ENCODE measurements around the gene METTL4.

Gene METTL4

DNA sequence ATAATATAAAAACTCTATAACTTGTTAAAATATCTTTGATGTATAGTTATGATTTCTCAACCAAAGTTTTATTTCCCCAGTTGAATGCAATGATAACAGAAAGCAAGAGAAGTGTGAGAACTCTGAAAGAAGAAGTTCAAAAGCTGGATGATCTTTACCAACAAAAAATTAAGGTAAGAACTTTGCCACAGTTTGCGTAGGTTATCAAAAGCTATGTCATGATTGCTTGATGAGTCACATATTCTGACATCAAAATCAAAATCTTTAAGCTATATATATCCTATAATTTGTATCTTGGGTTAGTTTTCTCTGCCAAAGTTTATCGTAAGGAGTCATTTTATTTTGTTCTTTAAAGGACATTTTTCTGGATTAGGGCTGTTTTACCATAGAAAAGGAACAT, 35.0 kb upstream of the METTL4 start:
- TF ChIP-seq CTCF (IDR thresholded peaks at IDR 0.05; ENCODE audit: low read depth, low read length), result no peak
- DNase-seq (ENCODE audit: extremely low read depth, low read depth), result no peak

DNA sequence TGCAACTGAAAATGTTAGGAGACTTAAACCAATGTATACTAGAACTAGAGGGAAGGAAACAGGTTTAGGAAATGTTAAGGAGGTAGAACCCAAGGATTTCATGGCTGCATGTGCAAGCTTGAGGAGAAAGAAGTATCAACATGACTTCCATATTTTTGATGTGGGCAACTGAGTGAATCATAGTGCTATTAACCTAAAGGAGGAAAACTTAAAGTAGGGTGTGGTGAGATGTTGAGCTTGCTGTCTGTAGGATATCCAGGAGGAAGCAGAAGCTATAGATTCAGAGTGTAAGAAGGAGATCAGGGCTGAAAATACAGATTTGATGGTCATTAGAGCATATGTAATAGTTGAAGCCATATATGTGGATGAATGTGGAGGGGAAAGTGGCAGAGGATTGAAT, 31.5 kb upstream of the METTL4 start:
- DNase-seq (ENCODE audit: extremely low read depth, low read depth), result no peak
- no peak for TF ChIP-seq CTCF (IDR thresholded peaks at IDR 0.05; ENCODE audit: low read depth, low read length)

GRCh38 chr18:2597639-2598038, 26.3 kb upstream of the METTL4 start:
- DNase-seq (ENCODE audit: extremely low read depth, low read depth), result no peak
- no peak for TF ChIP-seq CTCF (IDR thresholded peaks at IDR 0.05; ENCODE audit: low read depth, low read length)

- DNase-seq (ENCODE audit: extremely low read depth, low read depth), result no peak
- no peak for TF ChIP-seq CTCF (IDR thresholded peaks at IDR 0.05; ENCODE audit: low read depth, low read length)
Observed at GRCh38 chr18:2590303-2590702, 19.0 kb upstream of the METTL4 start.

GRCh38 chr18:2589345-2590068, 18.2 kb upstream of the METTL4 start:
- DNase-seq (ENCODE audit: extremely low read depth, low read depth), result no peak
- no peak for TF ChIP-seq CTCF (IDR thresholded peaks at IDR 0.05; ENCODE audit: low read depth, low read length)

- TF ChIP-seq CTCF (IDR thresholded peaks at IDR 0.05; ENCODE audit: low read depth, low read length), result no peak
- DNase-seq (ENCODE audit: extremely low read depth, low read depth), result no peak
Observed at GRCh38 chr18:2588666-2589344, 17.5 kb upstream of the METTL4 start.

DNA sequence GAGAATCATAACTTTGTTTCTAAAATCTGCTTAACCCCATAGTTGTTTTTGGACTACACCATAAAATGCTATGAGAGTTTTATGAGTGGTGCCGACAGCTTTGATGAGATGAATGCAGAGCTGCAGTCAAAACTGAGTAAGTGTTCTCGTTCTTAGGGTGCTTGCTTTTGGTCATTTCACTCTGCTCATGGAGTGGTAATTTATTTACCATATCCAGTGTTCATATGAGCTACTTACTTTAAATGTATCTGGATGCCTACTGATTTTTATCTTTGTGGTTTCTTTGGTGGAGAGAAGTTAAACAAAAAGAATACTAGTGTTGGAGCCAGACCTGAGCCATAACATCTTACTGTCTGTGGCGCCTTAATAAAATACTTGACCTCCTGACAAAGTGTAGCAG, 16.5 kb upstream of the METTL4 start:
- TF ChIP-seq CTCF (IDR thresholded peaks at IDR 0.05; ENCODE audit: low read depth, low read length), result no peak
- DNase-seq (ENCODE audit: extremely low read depth, low read depth), result no peak

Measured in AG09319 (cell line).